HG02938 (cell line): ENCODE data around the gene RNF175.

Experiments used
- ATAC-seq: cut with Tn5 transposase; IDR thresholded peaks from one replicate; pipeline ENCODE4 v1.9.1; 2021; ENCODE audit warnings: mild to moderate bottlenecking, moderate library complexity; ENCODE audit not compliant: unreplicated experiment

Gene RNF175

DNA sequence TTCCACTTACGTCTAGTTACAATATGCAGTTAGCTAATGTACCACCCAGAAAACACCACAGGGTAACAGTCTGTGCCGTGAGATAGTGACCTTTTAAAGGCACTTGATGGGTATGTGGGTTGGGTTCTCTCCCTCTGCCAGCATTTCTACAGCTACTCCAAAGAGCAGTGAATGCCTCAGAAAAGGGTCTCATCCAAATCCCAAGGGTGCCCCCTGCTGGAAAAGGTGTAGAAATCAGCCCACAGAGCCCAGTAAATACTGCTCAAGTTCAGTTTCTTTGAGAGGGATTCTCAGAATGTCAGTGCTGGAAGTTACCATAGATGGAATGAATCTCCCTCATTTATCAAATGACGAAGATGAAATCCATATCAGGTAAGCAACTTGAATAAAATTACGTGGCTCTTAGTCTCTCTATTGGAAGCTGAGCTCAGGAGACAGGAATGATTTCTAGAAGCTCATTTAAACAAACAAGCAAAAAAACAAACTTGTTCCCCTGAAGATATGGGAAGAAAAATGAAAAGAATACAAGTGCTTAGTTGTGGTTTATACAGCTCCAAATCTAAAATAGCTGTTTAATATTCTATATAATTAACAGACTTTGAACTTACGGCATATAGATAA is 9.5 kb downstream of the RNF175 start:
- ATAC-seq, result peak; percentile 87

GRCh38 chr4:153748378-153748777 is 11.4 kb downstream of the RNF175 start:
- ATAC-seq, result no peak

GRCh38 chr4:153747406-153747955 is 12.3 kb downstream of the RNF175 start:
- ATAC-seq, result no peak

DNA sequence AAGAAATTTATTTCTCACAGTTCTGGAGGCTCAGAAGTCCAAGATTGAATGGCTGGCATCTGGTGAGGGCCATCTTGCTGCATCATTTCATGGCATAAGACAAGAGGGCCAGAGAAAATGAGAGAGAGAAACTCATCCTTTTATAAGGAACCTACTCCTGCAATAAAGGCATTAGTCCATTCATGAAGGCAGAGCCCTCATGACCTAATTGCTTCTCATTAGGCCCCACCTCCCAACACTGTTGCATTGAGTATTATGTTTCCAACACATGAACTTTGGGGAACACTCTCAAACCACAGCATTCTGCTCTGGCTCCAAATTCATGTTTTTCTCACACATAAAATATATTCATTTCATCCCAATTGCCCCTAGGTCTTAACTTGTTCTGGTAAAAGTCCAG is 14.2 kb downstream of the RNF175 start:
- no peak for ATAC-seq

GRCh38 chr4:153741541-153741940 is 18.3 kb downstream of the RNF175 start:
- no peak for ATAC-seq

DNA sequence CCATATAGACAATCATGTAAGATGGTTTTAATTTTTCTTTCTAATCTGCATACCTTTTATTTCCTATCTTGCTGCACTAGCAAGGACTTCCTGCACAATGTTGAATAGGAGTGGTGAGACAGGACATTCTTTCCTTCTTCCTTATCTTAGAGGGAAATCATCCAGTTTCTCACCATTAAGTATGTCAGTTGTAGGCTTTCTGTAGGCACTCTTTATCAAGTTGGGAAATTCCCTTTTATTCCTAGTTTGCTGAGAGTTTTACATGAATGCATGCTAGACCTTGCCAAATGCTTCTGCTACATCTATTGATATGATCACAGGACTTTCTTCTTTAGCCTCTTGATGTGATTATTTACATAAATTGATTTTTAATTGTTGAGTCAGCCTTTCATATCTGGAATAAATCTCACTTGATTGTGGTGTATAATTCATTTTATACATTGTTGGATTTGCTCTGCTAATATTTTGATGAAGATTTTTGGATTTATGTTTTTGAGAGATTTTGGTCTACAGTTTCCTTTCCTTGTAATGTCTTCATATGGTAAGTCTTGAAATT is 23.8 kb downstream of the RNF175 start:
- ATAC-seq, result no peak

GRCh38 chr4:153733751-153734448 is 25.9 kb downstream of the RNF175 start:
- peak; percentile 85 for ATAC-seq

DNA sequence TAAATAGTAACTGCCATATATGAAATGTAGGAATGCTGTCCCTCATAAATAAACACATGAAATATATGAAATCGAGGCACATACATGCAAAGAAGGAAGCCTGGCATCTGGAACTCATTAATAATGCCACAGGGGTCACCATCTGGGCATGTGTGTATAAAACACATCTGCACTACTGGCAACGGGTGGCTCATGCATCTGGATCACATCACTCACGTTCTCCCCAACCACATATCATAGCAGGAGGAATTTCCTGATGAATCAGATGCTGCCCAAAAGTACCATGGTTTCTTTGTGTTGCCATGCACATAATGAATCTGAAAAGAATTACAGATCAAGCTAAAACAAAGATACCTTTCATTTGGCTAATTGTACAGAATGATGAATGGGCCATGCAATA is 28.6 kb downstream of the RNF175 start:
- ATAC-seq, result no peak

GRCh38 chr4:153729895-153730294 is 29.9 kb downstream of the RNF175 start:
- ATAC-seq, result no peak

GRCh38 chr4:153728660-153729059 is 31.2 kb downstream of the RNF175 start:
- ATAC-seq, result no peak

DNA sequence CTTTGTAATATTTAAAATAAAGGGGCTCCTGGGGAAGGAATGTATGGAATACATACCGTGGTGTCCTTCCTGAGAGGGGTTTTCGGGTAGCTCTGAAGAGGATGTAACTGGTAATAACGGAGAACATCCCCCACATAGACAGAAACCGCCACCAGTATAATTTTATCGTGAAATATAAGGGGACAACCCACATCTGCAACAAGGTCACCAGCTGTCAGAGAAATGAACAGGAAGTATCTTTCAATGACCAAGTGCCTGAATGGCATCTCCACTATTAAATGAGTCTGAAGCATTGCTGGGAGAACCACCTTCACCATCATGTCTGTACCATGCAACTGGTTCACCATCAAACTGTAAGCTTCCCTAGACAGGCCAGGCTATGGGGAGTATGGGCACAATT is 31.7 kb downstream of the RNF175 start:
- ATAC-seq, result no peak

GRCh38 chr4:153725831-153726154 is 34.0 kb downstream of the RNF175 start:
- no peak for ATAC-seq

DNA sequence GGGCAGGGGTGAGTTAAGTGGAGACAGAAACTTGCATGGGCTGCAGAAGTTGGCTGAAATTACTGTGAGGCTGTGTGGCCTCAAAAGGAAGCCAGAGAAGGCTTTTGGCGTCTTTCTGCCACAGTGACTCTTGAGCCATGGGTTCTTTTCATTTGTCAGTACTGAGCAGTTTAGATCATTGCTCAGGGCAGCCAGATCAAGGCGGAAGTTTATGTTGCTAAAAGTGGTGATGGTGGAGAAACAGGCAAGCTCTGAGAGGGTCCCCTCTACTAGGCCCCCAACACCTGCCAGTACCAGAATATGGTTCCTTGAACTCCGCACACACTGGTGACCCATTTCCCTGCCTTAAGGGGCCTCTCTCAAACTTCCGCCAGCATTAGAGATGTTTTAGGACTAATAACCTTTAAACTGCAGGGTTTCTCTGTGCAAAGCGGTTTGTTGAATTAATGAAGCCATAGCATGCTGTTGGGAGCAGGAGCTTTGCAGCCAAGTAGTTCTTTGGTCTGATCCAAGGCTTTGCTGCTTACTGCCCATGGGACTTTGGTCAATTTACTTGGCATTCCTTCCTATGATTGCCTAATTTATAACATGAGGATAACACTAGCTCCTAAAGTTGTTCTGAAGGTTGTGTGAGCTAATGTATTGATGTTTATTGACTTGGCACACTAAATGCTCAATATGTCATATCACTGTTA is 34.5 kb downstream of the RNF175 start:
- no peak for ATAC-seq

- ATAC-seq, result no peak
These were observed 35.2 kb downstream of the RNF175 start for GRCh38 chr4:153724606-153725005.

GRCh38 chr4:153722036-153722435 is 37.8 kb downstream of the RNF175 start:
- ATAC-seq, result no peak

- no peak for ATAC-seq
These were observed 45.8 kb downstream of the RNF175 start for GRCh38 chr4:153713866-153714646.

GRCh38 chr4:153710681-153711080 is 49.1 kb downstream of the RNF175 start:
- ATAC-seq, result no peak

GRCh38 chr4:153706519-153706918 is 53.3 kb downstream of the RNF175 start:
- ATAC-seq, result peak; percentile 24

GRCh38 chr4:153705743-153706468 is 53.9 kb downstream of the RNF175 start:
- peak; percentile 65 for ATAC-seq

GRCh38 chr4:153704522-153704921 is 55.3 kb downstream of the RNF175 start:
- ATAC-seq, result no peak
